H1 (cell line): ENCODE measurements around the gene CCPG1. TPM values are rescaled to one million over a fixed set of nuclear protein-coding genes. Genes with fewer than 3 reads are reported as not detected.
"Not testable (repeated sequence)": the region's sequence is repeated elsewhere in the genome, so short reads cannot be mapped to it uniquely, and the experiment has no call there.

Experiments
- CTCF ChIA-PET: fragments of 300-600 bp; sonication (Branson Sonifier 250); formaldehyde crosslinking; loops from one replicate; lab custom pipeline; 2021; ENCODE audit not compliant: partially characterized antibody; lab: Charles Lee
- POLR2A ChIA-PET: fragments of 300-600 bp; sonication (Branson Sonifier 250); formaldehyde crosslinking; loops from one replicate; lab custom pipeline; 2021; ENCODE audit warnings: inconsistent platforms; ENCODE audit not compliant: partially characterized antibody; lab: Charles Lee
- DNase-seq, 2 experiments: peaks; one replicate each; pipeline versions ENCODE4 v3.0.0 to v3.0.0-alpha.2; 2010 to 2022; ENCODE audit warnings: low spot score in 2 of 2, low read depth in 1 of 2, mixed read lengths in 1 of 2
- FAIRE-seq: peaks from 2 replicates; lab custom pipeline; 2011; peaks lifted over from hg19 to GRCh38; lab: Jason Lieb, UNC
- H2AFZ ChIP-seq: 2 replicates; pipeline ENCODE4 v1.8.1; 2012; ENCODE audit warnings: low read length, inconsistent platforms
- H2AK5ac ChIP-seq: 2 replicates; pipeline ENCODE4 v1.6.1; 2013; ENCODE audit warnings: low read depth, low read length
- H2BK120ac ChIP-seq: replicated peaks from 2 replicates; pipeline ENCODE3; 2013; ENCODE audit warnings: low read depth, low read length, inconsistent platforms
- H2BK12ac ChIP-seq: 2 replicates; pipeline ENCODE4 v1.6.1; 2013; ENCODE audit warnings: low read depth, low read length
- H2BK15ac ChIP-seq: 2 replicates; pipeline ENCODE4 v1.6.1; 2013; ENCODE audit warnings: low read length
- H2BK20ac ChIP-seq: 2 replicates; pipeline ENCODE4 v1.6.1; 2013; ENCODE audit warnings: low read length
- H2BK5ac ChIP-seq: 2 replicates; pipeline ENCODE4 v1.6.1; 2013; ENCODE audit warnings: low read depth, low read length
- H3K14ac ChIP-seq: 2 replicates; pipeline ENCODE4 v1.6.1; 2013; ENCODE audit warnings: inconsistent platforms; ENCODE audit not compliant: insufficient read length
- H3K18ac ChIP-seq: 2 replicates; pipeline ENCODE4 v1.6.1; 2013; ENCODE audit warnings: low read length; ENCODE audit errors: extremely low read depth
- H3K23ac ChIP-seq: 2 replicates; pipeline ENCODE4 v1.6.1; 2013; ENCODE audit warnings: inconsistent platforms; ENCODE audit not compliant: insufficient read length
- H3K23me2 ChIP-seq: 2 replicates; pipeline ENCODE4 v1.6.1; 2013; ENCODE audit warnings: low read depth, low read length
- H3K27ac ChIP-seq: 2 replicates; pipeline ENCODE4 v1.6.1; 2011; ENCODE audit warnings: low read depth, low read length, inconsistent platforms
- H3K27me3 ChIP-seq, 4 experiments: replicated peaks in 1 of 4; 1 replicate in 1 of 4; 2 replicates in 3 of 4; pipeline versions ENCODE4 v1.6.1 to v1.8.1; 2011 to 2013; ENCODE audit warnings: low read length in 3 of 4, mild to moderate bottlenecking in 3 of 4, inconsistent platforms in 2 of 4, mixed read lengths in 2 of 4, moderate library complexity in 1 of 4; ENCODE audit not compliant: control insufficient read depth in 3 of 4, insufficient read depth in 3 of 4; ENCODE audit errors: extremely low read depth in 1 of 4
- H3K36me3 ChIP-seq, 4 experiments: 2 replicates each; pipeline versions ENCODE4 v1.6.1 to v1.8.1; 2011 to 2013; ENCODE audit warnings: mild to moderate bottlenecking in 4 of 4, low read length in 3 of 4, moderate library complexity in 2 of 4, control low read depth in 1 of 4, inconsistent platforms in 1 of 4; ENCODE audit not compliant: insufficient read depth in 4 of 4, control insufficient read depth in 2 of 4
- H3K4ac ChIP-seq: replicated peaks from 2 replicates; pipeline ENCODE3; 2013; ENCODE audit warnings: low read length, low read depth, mixed read lengths, inconsistent platforms; ENCODE audit not compliant: insufficient read length
- H3K4me1 ChIP-seq, 4 experiments: replicated peaks in 1 of 4; 1 replicate in 1 of 4; 2 replicates in 3 of 4; pipeline versions ENCODE4 v1.6.1 to v1.8.1; 2011 to 2013; ENCODE audit warnings: low read length in 3 of 4, inconsistent platforms in 2 of 4, mixed read lengths in 1 of 4; ENCODE audit not compliant: insufficient read depth in 4 of 4, control insufficient read depth in 3 of 4
- H3K4me2 ChIP-seq, 2 experiments: 2 replicates each; pipeline versions ENCODE4 v1.6.1 to v1.8.1; 2011 to 2013; ENCODE audit warnings: low read depth in 2 of 2, low read length in 2 of 2, control low read depth in 1 of 2, inconsistent platforms in 1 of 2, mild to moderate bottlenecking in 1 of 2; ENCODE audit not compliant: insufficient read depth in 1 of 2
- H3K4me3 ChIP-seq, 4 experiments: fragments of 200-600, 300-600 bp in 1 of 4; sonication (generic), shearing (Covaris generic), sonication (Bioruptor Twin) in 1 of 4; 2 replicates each; pipeline versions ENCODE4 v1.5.1 to v1.8.1; 2011 to 2016; ENCODE audit warnings: low read length in 4 of 4, low read depth in 3 of 4, control low read depth in 2 of 4, inconsistent platforms in 2 of 4, mild to moderate bottlenecking in 2 of 4, mixed read lengths in 1 of 4, moderate library complexity in 1 of 4; ENCODE audit not compliant: insufficient read depth in 2 of 4; ENCODE audit errors: extremely low read depth in 1 of 4
- H3K56ac ChIP-seq: replicated peaks from 2 replicates; pipeline ENCODE3; 2013; ENCODE audit warnings: low read depth, mild to moderate bottlenecking, mixed read lengths, low read length, inconsistent platforms; ENCODE audit not compliant: insufficient read length
- H3K79me1 ChIP-seq: 2 replicates; pipeline ENCODE4 v1.6.1; 2013; ENCODE audit warnings: low read depth, low read length, control low read depth
- H3K79me2 ChIP-seq, 2 experiments: 2 replicates each; pipeline versions ENCODE4 v1.6.1 to v1.8.1; 2012 to 2013; ENCODE audit warnings: low read length in 2 of 2, mild to moderate bottlenecking in 2 of 2, inconsistent platforms in 1 of 2; ENCODE audit not compliant: insufficient read depth in 2 of 2, control insufficient read depth in 1 of 2
- H3K9ac ChIP-seq, 4 experiments: replicated peaks in 1 of 4; 1 replicate in 1 of 4; 2 replicates in 3 of 4; pipeline versions ENCODE4 v1.6.1 to v1.8.1; 2011 to 2013; ENCODE audit warnings: low read depth in 3 of 4, low read length in 3 of 4, control low read depth in 2 of 4, mild to moderate bottlenecking in 2 of 4, moderate library complexity in 2 of 4, inconsistent platforms in 1 of 4; ENCODE audit errors: extremely low read depth in 1 of 4
- H3K9me3 ChIP-seq, 2 experiments: 2 replicates each; pipeline versions ENCODE4 v1.6.1 to v1.8.1; 2012 to 2013; ENCODE audit warnings: mild to moderate bottlenecking in 2 of 2, moderate library complexity in 2 of 2, control low read depth in 1 of 2, inconsistent platforms in 1 of 2, low read depth in 1 of 2, low read length in 1 of 2, mixed read lengths in 1 of 2; ENCODE audit not compliant: insufficient read depth in 2 of 2
- H4K20me1 ChIP-seq, 2 experiments: replicated peaks in 1 of 2; 2 replicates each; pipeline versions ENCODE3 to v1.8.1; 2011 to 2013; ENCODE audit warnings: inconsistent platforms in 2 of 2, low read length in 2 of 2, mild to moderate bottlenecking in 1 of 2; ENCODE audit not compliant: insufficient read depth in 2 of 2, control insufficient read depth in 1 of 2
- H4K5ac ChIP-seq: 2 replicates; pipeline ENCODE4 v1.6.1; 2013; ENCODE audit warnings: low read length, low read depth, mixed read lengths, inconsistent platforms; ENCODE audit not compliant: insufficient read length
- H4K8ac ChIP-seq: 2 replicates; pipeline ENCODE4 v1.8.0; 2013; ENCODE audit warnings: mild to moderate bottlenecking, moderate library complexity, low read length, inconsistent platforms; ENCODE audit not compliant: insufficient read depth; ENCODE audit errors: extremely low read depth
- H4K91ac ChIP-seq: replicated peaks from 2 replicates; pipeline ENCODE3; 2013; ENCODE audit warnings: low read length, mixed read lengths, inconsistent platforms; ENCODE audit not compliant: insufficient read length
- WGBS, 2 experiments: shearing (Covaris generic) in 1 of 2; methylation state at CpG; one replicate each; pipeline versions ENCODE4 v1.1.6 to v1.1.7; 2013 to 2015; ENCODE audit warnings: low lambda C conversion rate in 2 of 2, mixed read lengths in 2 of 2, inconsistent platforms in 1 of 2, low coverage in 1 of 2, missing lambda C conversion rate in 1 of 2; ENCODE audit not compliant: insufficient replicate concordance in 2 of 2, insufficient coverage in 1 of 2, insufficient read length in 1 of 2; ENCODE audit errors: extremely low coverage in 1 of 2, missing lambda C conversion rate in 1 of 2; 5-methylcytosine and 5-hydroxymethylcytosine counted together
- polyA plus RNA-seq, 7 experiments: library from polyadenylated mRNA; depleted of rRNA in 3 of 7; stranded (reverse) in 5 of 7; unstranded in 2 of 7; fragments of >200 nt in 5 of 7; fragments of 200-250 nt in 2 of 7; gene quantifications; 1 replicate in 5 of 7; 2 replicates in 1 of 7; 4 replicates in 1 of 7; pipeline versions ENCODE4 v1.2.1 to v1.2.3, GENCODE V29; 2011 to 2013; ENCODE audit warnings: missing spikeins in 2 of 7, mixed read lengths in 2 of 7
- total RNA-seq: library from RNA; stranded (reverse); fragmentation: NEBNext Ultra II Directional; extraction: Animal tissue kit (Norgen Biotek cat#: 25700); gene quantifications from 2 replicates; pipeline ENCODE4 v1.2.1, GENCODE V29; 2021

The CCPG1 gene
- total and polyA plus RNA-seq, 2 of the 8 experiments (the other 6 are each of a cell fraction or from before 2014, with no cell fraction given): 2.3 to 13.2 TPM

DNA sequence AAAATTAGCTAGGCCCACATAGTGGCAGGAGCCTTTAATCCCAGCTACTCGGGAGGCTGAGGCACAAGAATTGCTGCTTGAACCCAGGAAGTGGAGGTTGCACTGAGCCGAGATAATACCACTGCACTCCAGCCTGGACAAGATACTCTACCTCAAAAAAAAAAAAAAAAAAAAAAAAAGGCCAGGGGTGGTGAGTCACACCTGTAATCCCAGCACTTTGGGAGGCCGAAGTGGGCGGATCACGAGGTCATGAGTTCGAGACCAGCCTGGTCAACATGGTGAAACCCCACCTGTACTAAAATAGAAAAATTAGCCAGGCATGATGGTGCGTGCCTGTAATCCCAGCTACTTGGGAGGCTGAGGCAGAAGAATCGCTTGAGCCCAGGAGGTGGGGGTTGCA lies 8.1 kb downstream of the CCPG1 start:
- 87% methylated on average over 3 of the region's 8 CpGs; no CpG with 5 or more reads in 1 of the 2 experiments for WGBS, 2 experiments
- H3K27me3 ChIP-seq: not testable (repeated sequence)

More for the DNA sequence above, 8.1 kb downstream of the CCPG1 start:
- H2BK15ac ChIP-seq, H2AK5ac ChIP-seq, H4K8ac ChIP-seq, H3K36me3 ChIP-seq, CTCF ChIA-PET, H3K79me1 ChIP-seq, H3K4me2 ChIP-seq, H3K9me3 ChIP-seq, DNase-seq, H3K18ac ChIP-seq, H3K56ac ChIP-seq, H2AFZ ChIP-seq, H2BK120ac ChIP-seq, H3K4ac ChIP-seq, H3K14ac ChIP-seq, POLR2A ChIA-PET, H4K20me1 ChIP-seq, H3K27ac ChIP-seq, H3K4me3 ChIP-seq, H2BK12ac ChIP-seq, H3K79me2 ChIP-seq, H2BK20ac ChIP-seq, H4K5ac ChIP-seq, H2BK5ac ChIP-seq, H3K9ac ChIP-seq, H3K4me1 ChIP-seq, H3K23ac ChIP-seq, H3K23me2 ChIP-seq, H4K91ac ChIP-seq, FAIRE-seq: not testable (repeated sequence)
